Measurements from ENCODE around the gene TBL1XR1.
"Not testable (repeated sequence)": the region's sequence is repeated elsewhere in the genome, so short reads cannot be mapped to it uniquely, and the experiment has no call there.

Gene TBL1XR1

GRCh38 chr3:177190756-177191681 is 6.3 kb downstream of the TBL1XR1 start:
- H3K4me3 ChIP-seq (ENCODE audit: low read length) = no peak overlapping the region
- DNase-seq (ENCODE audit: low read depth) = no peak
- TF ChIP-seq CTCF (conservative IDR thresholded peaks at IDR 0.05; ENCODE audit: low read depth, low read length) = no peak

GRCh38 chr3:177190184-177190583 is 7.1 kb downstream of the TBL1XR1 start:
- not testable (repeated sequence) for H3K4me3 ChIP-seq (ENCODE audit: low read length); DNase-seq (ENCODE audit: low read depth)

- H3K4me3 ChIP-seq (ENCODE audit: low read length) = not testable (repeated sequence)
These were observed 9.0 kb downstream of the TBL1XR1 start for GRCh38 chr3:177188325-177188724.

GRCh38 chr3:177186306-177186705 is 11.0 kb downstream of the TBL1XR1 start:
- no peak for DNase-seq (ENCODE audit: low read depth)
- TF ChIP-seq CTCF (conservative IDR thresholded peaks at IDR 0.05; ENCODE audit: low read depth, low read length) = no peak
- no peak overlapping the region for H3K4me3 ChIP-seq (ENCODE audit: low read length)

More at GRCh38 chr3:177188325-177188724, 9.0 kb downstream of the TBL1XR1 start:
- DNase-seq (ENCODE audit: low read depth) = not testable (repeated sequence)

- no peak for DNase-seq (ENCODE audit: low read depth)
- H3K4me3 ChIP-seq (ENCODE audit: low read length) = no peak overlapping the region
- no peak for TF ChIP-seq CTCF (conservative IDR thresholded peaks at IDR 0.05; ENCODE audit: low read depth, low read length)
These were observed 12.2 kb downstream of the TBL1XR1 start for GRCh38 chr3:177185035-177185574.

GRCh38 chr3:177184602-177185001 is 12.7 kb downstream of the TBL1XR1 start:
- DNase-seq (ENCODE audit: low read depth); H3K4me3 ChIP-seq (ENCODE audit: low read length): not testable (repeated sequence)

GRCh38 chr3:177182352-177182751 is 14.9 kb downstream of the TBL1XR1 start:
- no peak overlapping the region for H3K4me3 ChIP-seq (ENCODE audit: low read length)
- TF ChIP-seq CTCF (conservative IDR thresholded peaks at IDR 0.05; ENCODE audit: low read depth, low read length) = no peak
- no peak for DNase-seq (ENCODE audit: low read depth)

GRCh38 chr3:177181418-177181817 is 15.9 kb downstream of the TBL1XR1 start:
- TF ChIP-seq CTCF (conservative IDR thresholded peaks at IDR 0.05; ENCODE audit: low read depth, low read length) = no peak
- DNase-seq (ENCODE audit: low read depth) = no peak
- H3K4me3 ChIP-seq (ENCODE audit: low read length) = no peak overlapping the region
